DND-41 (cell line): ENCODE results near the gene GDI1.
A peak's percentile ranks its signal among the peaks of the same experiment; 100 is the strongest.

Experiments used
- ATAC-seq: fragments of 200-7000 bp; cut with Tn5 transposase; 3 replicates; pipeline ENCODE4 v1.9.1; 2021; ENCODE audit warnings: low read depth; ENCODE audit not compliant: insufficient read depth
- DNase-seq: peaks from one replicate; pipeline ENCODE4 v3.0.0-alpha.2; 2020
- H2AFZ ChIP-seq: 2 replicates; pipeline ENCODE4 v1.6.0; 2012; ENCODE audit warnings: low read depth, low read length
- H3K27ac ChIP-seq: 2 replicates; pipeline ENCODE4 v1.5.1; 2012; ENCODE audit warnings: low read length, inconsistent platforms
- H3K27me3 ChIP-seq: fragments of 200-600 bp; sonication (generic); 2 replicates; pipeline ENCODE4 v1.6.0; 2012; ENCODE audit warnings: low read length, mild to moderate bottlenecking, inconsistent platforms; ENCODE audit not compliant: insufficient read depth, poor library complexity
- H3K36me3 ChIP-seq: 2 replicates; pipeline ENCODE4 v1.5.1; 2012; ENCODE audit warnings: low read length, inconsistent platforms; ENCODE audit not compliant: insufficient read depth
- H3K4me1 ChIP-seq: 2 replicates; pipeline ENCODE4 v1.5.1; 2012; ENCODE audit warnings: mild to moderate bottlenecking, low read length; ENCODE audit not compliant: insufficient read depth
- H3K4me2 ChIP-seq: 2 replicates; pipeline ENCODE4 v1.6.0; 2012; ENCODE audit warnings: mild to moderate bottlenecking, moderate library complexity, low read length, inconsistent platforms; ENCODE audit not compliant: insufficient read depth
- H3K4me3 ChIP-seq, 2 experiments: fragments of 200-600 bp in 1 of 2; shearing (Covaris generic) in 1 of 2; 2 replicates each; pipeline ENCODE4 v1.5.1; 2012 to 2016; ENCODE audit warnings: inconsistent platforms in 2 of 2, low read length in 2 of 2, mild to moderate bottlenecking in 2 of 2, low read depth in 1 of 2, moderate library complexity in 1 of 2
- H3K79me2 ChIP-seq: 2 replicates; pipeline ENCODE4 v1.6.0; 2012; ENCODE audit warnings: low read length, inconsistent platforms; ENCODE audit not compliant: insufficient read depth
- H3K9ac ChIP-seq: 2 replicates; pipeline ENCODE4 v1.6.0; 2012; ENCODE audit warnings: low read depth, mild to moderate bottlenecking, inconsistent platforms, low read length, moderate library complexity
- H3K9me3 ChIP-seq: 2 replicates; pipeline ENCODE4 v1.5.1; 2012; ENCODE audit warnings: low read length, moderate library complexity, mild to moderate bottlenecking, inconsistent platforms; ENCODE audit not compliant: insufficient read depth, severe bottlenecking
- H4K20me1 ChIP-seq: 2 replicates; pipeline ENCODE4 v1.6.0; 2012; ENCODE audit warnings: low read length; ENCODE audit not compliant: insufficient read depth
- CTCF ChIP-seq: IDR thresholded peaks from 2 replicates; pipeline ENCODE4 v1.5.1; 2012; ENCODE audit warnings: borderline replicate concordance, low read length, moderate library complexity, mild to moderate bottlenecking; ENCODE audit not compliant: poor library complexity, severe bottlenecking; ENCODE audit errors: extremely low read depth
- EZH2 ChIP-seq: IDR thresholded peaks from 3 replicates; pipeline ENCODE4 v1.6.1; 2012; ENCODE audit warnings: borderline replicate concordance, low read depth, mild to moderate bottlenecking, moderate library complexity, low read length, inconsistent platforms; ENCODE audit not compliant: severe bottlenecking

The GDI1 gene

GRCh38 chrX:154490021-154490413 is 53.1 kb downstream of the GDI1 start:
- Histone ChIP-seq H3K27me3 (no peaks in the 10 kb centered on the region), H3K9me3 (no peaks in the 10 kb centered on the region), H4K20me1 (peaks cover 6% of the 10 kb centered on the region), H3K9ac (peak overlapping the region; percentile 80), H3K36me3 (peaks cover 5% of the 10 kb centered on the region), H3K79me2 (peaks cover 23% of the 10 kb centered on the region), H3K4me3 (peak overlapping the region; percentile 47 to 70), H3K4me1 (peaks cover 47% of the 10 kb centered on the region), H3K27ac (peak overlapping the region; percentile 79), H3K4me2 (peak overlapping the region; percentile 92), H2AFZ (peak overlapping the region; percentile 64)
- peak; percentile 30 for DNase-seq
- TF ChIP-seq EZH2 (no peak), CTCF (no peak)
- ATAC-seq: peak; percentile 8

GRCh38 chrX:154490414-154491083 is 53.6 kb downstream of the GDI1 start, which contains the start of gene SLC10A3:
Gene SLC10A3, minus strand, starts transcription at chrX:154490629. Its CDS starts 1,689 bp downstream, at chrX:154488940.
- ATAC-seq: peak; percentile 84
- peaks cover 18% of the 10 kb centered on the region for H3K79me2 ChIP-seq
- H3K36me3 ChIP-seq: no peaks in the 10 kb centered on the region; the same call in 1 of the 2 replicates

More at GRCh38 chrX:154490414-154491083, 53.6 kb downstream of the GDI1 start, which contains the start of gene SLC10A3:
- H3K4me3 ChIP-seq: peak within 1 kb of the TSS; percentile 47 to 70
- H3K9me3 ChIP-seq: no peaks in the 10 kb centered on the region
- H3K9ac ChIP-seq: peak within 1 kb of the TSS; percentile 80
- H3K4me2 ChIP-seq: peak within 1 kb of the TSS; percentile 92
- peak; percentile 91 for DNase-seq
- peaks cover under 1% of the 10 kb centered on the region; the same call in 1 of the 2 replicates for H4K20me1 ChIP-seq
- peak within 1 kb of the TSS; percentile 79 for H3K27ac ChIP-seq
- peak within 1 kb of the TSS; percentile 73 for H2AFZ ChIP-seq
- H3K27me3 ChIP-seq: no peaks in the 10 kb centered on the region
- H3K4me1 ChIP-seq: peaks cover 42% of the 10 kb centered on the region
- no peak for TF ChIP-seq EZH2
- TF ChIP-seq CTCF: peak; percentile 39
